ENCODE measurements around the gene METAP2. TPM values are rescaled to one million over a fixed set of nuclear protein-coding genes. Genes with fewer than 3 reads are reported as not detected.

Gene METAP2
- total and polyA plus RNA-seq, 2 of the 8 experiments (the other 6 are each of a cell fraction or from before 2014, with no cell fraction given), result 41.3 to 114 TPM

DNA sequence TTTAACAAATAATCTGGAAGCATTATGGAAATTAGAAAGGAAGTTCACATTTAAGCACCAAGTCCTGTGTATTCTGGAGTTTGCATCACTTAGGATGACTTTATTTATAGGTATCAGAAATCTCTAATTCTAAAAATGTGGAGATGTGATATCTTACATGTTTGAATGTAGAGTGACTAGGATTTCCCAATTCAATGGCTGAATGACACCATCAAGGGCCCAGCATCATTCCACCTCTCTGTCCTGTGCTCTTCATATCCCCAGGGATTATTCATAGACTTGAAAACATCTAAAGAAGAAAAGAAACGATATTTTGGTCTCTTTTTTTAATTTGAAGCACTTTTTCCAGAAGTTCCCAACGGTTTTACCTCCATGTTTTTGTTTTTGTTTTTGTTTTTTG, 15.2 kb upstream of the METAP2 start:
- CTCF ChIA-PET (ENCODE audit: partially characterized antibody), result no interaction called here
- Histone ChIP-seq H4K8ac (ENCODE audit: extremely low read depth, insufficient read depth, low read length) (no peak overlapping the region), H2AK5ac (ENCODE audit: low read depth, low read length) (no peak overlapping the region), H3K18ac (ENCODE audit: extremely low read depth, low read length) (no peak overlapping the region), H2BK5ac (ENCODE audit: low read depth, low read length) (no peak overlapping the region), H2BK120ac (replicated peaks; ENCODE audit: low read depth, low read length) (no peak overlapping the region), H3K23ac (ENCODE audit: insufficient read length) (no peak overlapping the region), H3K9ac (replicated peaks in 1 of 4; ENCODE audit: extremely low read depth in 1 of 4, low read depth in 3 of 4, low read length in 3 of 4) (no peak overlapping the region), H4K5ac (ENCODE audit: insufficient read length, low read depth, low read length) (no peak overlapping the region), H3K4me2 (ENCODE audit: insufficient read depth in 1 of 2, low read depth in 2 of 2, low read length in 2 of 2) (no peak overlapping the region), H2BK20ac (ENCODE audit: low read length) (no peak overlapping the region), H2BK12ac (ENCODE audit: low read depth, low read length) (no peak overlapping the region), H3K4me3 (ENCODE audit: extremely low read depth in 1 of 4, insufficient read depth in 2 of 4, low read depth in 3 of 4, low read length in 4 of 4) (no peak overlapping the region), H3K14ac (ENCODE audit: insufficient read length) (no peak overlapping the region), H4K91ac (replicated peaks; ENCODE audit: insufficient read length, low read length) (no peak overlapping the region), H3K9me3 (ENCODE audit: insufficient read depth in 2 of 2, low read depth in 1 of 2, low read length in 1 of 2) (peaks cover 15 to 19% of the 10 kb centered on the region in 2 experiments; a peak in 2 of 4 replicates), H2AFZ (ENCODE audit: low read length) (no peak overlapping the region), H3K36me3 (ENCODE audit: control insufficient read depth in 2 of 4, insufficient read depth in 4 of 4, low read length in 3 of 4) (no peaks in the 10 kb centered on the region), H3K4ac (replicated peaks; ENCODE audit: insufficient read length, low read depth, low read length) (no peak overlapping the region), H2BK15ac (ENCODE audit: low read length) (no peak overlapping the region), H3K56ac (replicated peaks; ENCODE audit: insufficient read length, low read depth, low read length) (no peak overlapping the region), H3K79me1 (ENCODE audit: low read depth, low read length) (no peaks in the 10 kb centered on the region), H3K27ac (ENCODE audit: low read depth, low read length) (no peak overlapping the region), H3K23me2 (ENCODE audit: low read depth, low read length) (no peaks in the 10 kb centered on the region), H3K27me3 (replicated peaks in 1 of 4; ENCODE audit: control insufficient read depth in 3 of 4, extremely low read depth in 1 of 4, insufficient read depth in 3 of 4, low read length in 3 of 4) (no peaks in the 10 kb centered on the region), H3K79me2 (ENCODE audit: control insufficient read depth in 1 of 2, insufficient read depth in 2 of 2, low read length in 2 of 2) (no peaks in the 10 kb centered on the region), H3K4me1 (replicated peaks in 1 of 4; ENCODE audit: control insufficient read depth in 3 of 4, insufficient read depth in 4 of 4, low read length in 3 of 4) (no peaks in the 10 kb centered on the region), H4K20me1 (replicated peaks in 1 of 2; ENCODE audit: control insufficient read depth in 1 of 2, insufficient read depth in 2 of 2, low read length in 2 of 2) (no peaks in the 10 kb centered on the region)
- TF ChIP-seq KDM5A (IDR thresholded peaks at IDR 0.05; ENCODE audit: low read length) (no peak), NANOG (IDR thresholded peaks at IDR 0.05; ENCODE audit: insufficient read depth, low read depth, low read length, poor library complexity, severe bottlenecking) (no peak), POLR2AphosphoS5 (IDR thresholded peaks at IDR 0.05; ENCODE audit: low read depth, low read length) (no peak), CTBP2 (IDR thresholded peaks at IDR 0.05; ENCODE audit: borderline replicate concordance, insufficient read depth, insufficient read length, low read length) (no peak), RNF2 (IDR thresholded peaks at IDR 0.05; ENCODE audit: borderline replicate concordance, low read depth, low read length, missing control alignments, poor library complexity, severe bottlenecking) (no peak), FOSL1 (IDR thresholded peaks at IDR 0.05; ENCODE audit: insufficient read depth, low read depth, low read length) (no peak), EGR1 (IDR thresholded peaks at IDR 0.05; ENCODE audit: borderline replicate concordance, low read depth, low read length) (no peak), ZNF274 (IDR thresholded peaks at IDR 0.05; ENCODE audit: borderline replicate concordance, extremely low read depth, low read length) (no peak), SUZ12 (IDR thresholded peaks at IDR 0.05; ENCODE audit: low read length) (no peak), SIRT6 (IDR thresholded peaks at IDR 0.05; ENCODE audit: low read length) (no peak), MAFK (IDR thresholded peaks at IDR 0.05; ENCODE audit: low read depth, low read length) (no peak), NRF1 (IDR thresholded peaks at IDR 0.05; ENCODE audit: low read depth, low read length) (no peak)
- TF ChIP-seq, protein P1, sequence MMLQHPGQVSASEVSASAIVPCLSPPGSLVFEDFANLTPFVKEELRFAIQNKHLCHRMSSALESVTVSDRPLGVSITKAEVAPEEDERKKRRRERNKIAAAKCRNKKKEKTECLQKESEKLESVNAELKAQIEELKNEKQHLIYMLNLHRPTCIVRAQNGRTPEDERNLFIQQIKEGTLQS (IDR thresholded peaks at IDR 0.05; ENCODE audit: insufficient read depth, low read depth, low read length), result no peak
- FAIRE-seq (no peak), DNase-seq (ENCODE audit: low read depth in 1 of 2, low spot score in 2 of 2) (no peak)
- POLR2A ChIA-PET (ENCODE audit: partially characterized antibody), result no interaction called here
- 63% methylated on average over 2 of the region's 2 CpGs; no CpG with 5 or more reads in 1 of the 2 experiments for WGBS, 2 experiments (ENCODE audit: extremely low coverage in 1 of 2, insufficient coverage in 1 of 2, insufficient read length in 1 of 2, insufficient replicate concordance in 2 of 2, low coverage in 1 of 2, low lambda C conversion rate in 2 of 2, missing lambda C conversion rate in 1 of 2)

Measured in H1 (cell line).